ENCODE measurements around the gene LIN7C. TPM values are rescaled to one million over a fixed set of nuclear protein-coding genes. Genes with fewer than 3 reads are reported as not detected.
A peak's percentile ranks its signal among the peaks of the same experiment; 100 is the strongest.

The LIN7C gene
- total and polyA plus RNA-seq, 2 of the 13 experiments (the other 11 are each of a cell fraction or from before 2014, with no cell fraction given) = 14.8 to 37.2 TPM

- no peak for TF ChIP-seq ZFP62 (CRISPR knock-in tag; IDR thresholded peaks at IDR 0.05)
- no peak for TF ChIP-seq UBTF (CRISPR knock-in tag; IDR thresholded peaks at IDR 0.05)
- TF ChIP-seq ETS1 (CRISPR knock-in tag; IDR thresholded peaks at IDR 0.05) = no peak
- peak; percentile 97 for TF ChIP-seq PAXIP1 (CRISPR knock-in tag; conservative IDR thresholded peaks at IDR 0.05)
- peak; percentile 77 for TF ChIP-seq ZSCAN9 (CRISPR knock-in tag; IDR thresholded peaks at IDR 0.05; ENCODE audit: borderline replicate concordance)
- no peak for TF ChIP-seq ZNF704 (CRISPR knock-in tag; IDR thresholded peaks at IDR 0.05; ENCODE audit: borderline replicate concordance)
- TF ChIP-seq PREB (CRISPR knock-in tag; IDR thresholded peaks at IDR 0.05) = no peak
- no peak for TF ChIP-seq ZNF687 (CRISPR knock-in tag; IDR thresholded peaks at IDR 0.05)
- peak; percentile 52; the same call in 1 of the 2 replicates for TF ChIP-seq PPARG (CRISPR knock-in tag; conservative IDR thresholded peaks at IDR 0.05)
- TF ChIP-seq HNRNPL (IDR thresholded peaks at IDR 0.05; ENCODE audit: low read depth, low read length) = no peak
- TF ChIP-seq ZBTB46 (CRISPR knock-in tag; IDR thresholded peaks at IDR 0.05; ENCODE audit: borderline replicate concordance) = no peak
- no peak for TF ChIP-seq ZNF576 (CRISPR knock-in tag; IDR thresholded peaks at IDR 0.05)
- no peak for TF ChIP-seq MAF1 (CRISPR knock-in tag; IDR thresholded peaks at IDR 0.05; ENCODE audit: borderline replicate concordance)
Observed at GRCh38 chr11:27475622-27476021, 30.9 kb downstream of the LIN7C start (continued).
